PC-9 (cell line): ENCODE results near the gene PLXDC2. TPM values are rescaled to one million over a fixed set of nuclear protein-coding genes. Genes with fewer than 3 reads are reported as not detected.
A peak's percentile ranks its signal among the peaks of the same experiment; 100 is the strongest.
"Not testable (repeated sequence)": the region's sequence is repeated elsewhere in the genome, so short reads cannot be mapped to it uniquely, and the experiment has no call there.

Source experiments
- Bru-seq: library from RNA; stranded (reverse); fragments of 400-500 nt; gene quantifications from one replicate; lab custom pipeline; 2021; lab: Mats Ljungman, UMichigan
- BruChase-seq, 2 experiments: library from RNA; stranded (reverse); fragments of 400-500 nt; gene quantifications; one replicate each; lab custom pipeline; 2021; lab: Mats Ljungman, UMichigan
- BruUV-seq: library from RNA; stranded (reverse); fragments of 400-500 nt; replicated peaks from 2 replicates; lab custom pipeline; 2021; lab: Mats Ljungman, UMichigan
- CTCF ChIA-PET: fragments of 300-600 bp; sonication (Branson Sonifier 250); formaldehyde crosslinking; loops from one replicate; lab custom pipeline; 2022; ENCODE audit warnings: antibody characterized with exemption; lab: Charles Lee
- POLR2A ChIA-PET: fragments of 300-600 bp; sonication (Branson Sonifier 250); formaldehyde crosslinking; loops from one replicate; lab custom pipeline; 2022; ENCODE audit warnings: antibody characterized with exemption; ENCODE audit not compliant: unreplicated experiment; lab: Charles Lee
- DNase-seq, 2 experiments: peaks; one replicate each; pipeline versions ENCODE4 v3.0.0 to v3.0.0-alpha.2; 2015 to 2022; ENCODE audit warnings: mixed read lengths in 1 of 2
- H2AFZ ChIP-seq: fragments of 200-600 bp; sonication (generic); 2 replicates; pipeline ENCODE4 v1.8.1; 2017; ENCODE audit warnings: antibody characterized with exemption
- H3F3A ChIP-seq: fragments of 200-600 bp; sonication (generic); 2 replicates; pipeline ENCODE4 v1.8.1; 2017; ENCODE audit warnings: antibody characterized with exemption, mild to moderate bottlenecking, low read depth; ENCODE audit not compliant: insufficient read depth
- H3K27ac ChIP-seq: fragments of 200-600 bp; sonication (generic); 2 replicates; pipeline ENCODE4 v1.6.1; 2016; ENCODE audit warnings: mixed run types
- H3K27me3 ChIP-seq: fragments of 200-600 bp; sonication (generic); 2 replicates; pipeline ENCODE4 v1.6.1; 2016; ENCODE audit warnings: low read depth, mixed run types; ENCODE audit not compliant: insufficient read depth
- H3K36me3 ChIP-seq: fragments of 200-600 bp; sonication (generic); 2 replicates; pipeline ENCODE4 v1.6.1; 2016; ENCODE audit warnings: low read depth, mixed run types
- H3K4me1 ChIP-seq: fragments of 200-600 bp; sonication (generic); replicated peaks from 2 replicates; pipeline ENCODE4 v1.6.1; 2016; ENCODE audit warnings: mixed run types; ENCODE audit not compliant: insufficient read depth
- H3K4me2 ChIP-seq: fragments of 200-600 bp; sonication (generic); 2 replicates; pipeline ENCODE4 v1.6.1; 2017; ENCODE audit warnings: mixed run types
- H3K4me3 ChIP-seq: fragments of 200-600 bp; sonication (generic); 2 replicates; pipeline ENCODE4 v1.6.1; 2016; ENCODE audit warnings: mixed run types
- H3K79me2 ChIP-seq: fragments of 200-600 bp; sonication (generic); 2 replicates; pipeline ENCODE4 v1.6.1; 2017; ENCODE audit warnings: low read depth, mixed run types
- H3K9me2 ChIP-seq: fragments of 200-600 bp; sonication (generic); 2 replicates; pipeline ENCODE4 v1.8.1; 2017; ENCODE audit warnings: mild to moderate bottlenecking; ENCODE audit not compliant: insufficient read depth
- H3K9me3 ChIP-seq: fragments of 200-600 bp; sonication (generic); 2 replicates; pipeline ENCODE4 v1.8.1; 2016; ENCODE audit warnings: low read depth; ENCODE audit not compliant: insufficient read depth
- H4K20me1 ChIP-seq: fragments of 200-600 bp; sonication (generic); 2 replicates; pipeline ENCODE4 v1.8.1; 2017; ENCODE audit not compliant: insufficient read depth
- EZH2 ChIP-seq: fragments of 200-600 bp; sonication (generic); IDR thresholded peaks from 2 replicates; pipeline ENCODE4 v1.8.0; 2017; ENCODE audit warnings: antibody characterized with exemption, low read depth
- intact Hi-C: fragments of 100-400 bp; cut with micrococcal nuclease; formaldehyde crosslinking; loops from one replicate; pipeline ENCODE4 v1.10.0; 2022; ENCODE audit not compliant: unreplicated experiment
- long read RNA-seq: library from polyadenylated mRNA; stranded (forward); transcript quantifications from one replicate; pipeline ENCODE4 v2.0.0, GENCODE V29; 2022
- total RNA-seq: library from RNA; stranded (reverse); gene quantifications from 2 replicates; pipeline ENCODE4 v1.2.3, GENCODE V29; 2021
- TF ChIP-seq, protein P1 (sequence below): fragments of 200-600 bp; sonication (generic); conservative IDR thresholded peaks from 2 replicates; pipeline ENCODE4 v1.6.1; 2017; ENCODE audit warnings: mixed run types, antibody characterized with exemption, mild to moderate bottlenecking, moderate library complexity

Gene PLXDC2
- total RNA-seq (not detected in 2 replicates), Bru-seq, nascent RNA (not detected), BruChase-seq, experiment 1, labeled RNA remaining after a 2-hour chase (percentile 0 among the genes with signal in this experiment), BruChase-seq, experiment 2, labeled RNA remaining after a 6-hour chase (not detected)
- long read RNA-seq = 0 reads

DNA sequence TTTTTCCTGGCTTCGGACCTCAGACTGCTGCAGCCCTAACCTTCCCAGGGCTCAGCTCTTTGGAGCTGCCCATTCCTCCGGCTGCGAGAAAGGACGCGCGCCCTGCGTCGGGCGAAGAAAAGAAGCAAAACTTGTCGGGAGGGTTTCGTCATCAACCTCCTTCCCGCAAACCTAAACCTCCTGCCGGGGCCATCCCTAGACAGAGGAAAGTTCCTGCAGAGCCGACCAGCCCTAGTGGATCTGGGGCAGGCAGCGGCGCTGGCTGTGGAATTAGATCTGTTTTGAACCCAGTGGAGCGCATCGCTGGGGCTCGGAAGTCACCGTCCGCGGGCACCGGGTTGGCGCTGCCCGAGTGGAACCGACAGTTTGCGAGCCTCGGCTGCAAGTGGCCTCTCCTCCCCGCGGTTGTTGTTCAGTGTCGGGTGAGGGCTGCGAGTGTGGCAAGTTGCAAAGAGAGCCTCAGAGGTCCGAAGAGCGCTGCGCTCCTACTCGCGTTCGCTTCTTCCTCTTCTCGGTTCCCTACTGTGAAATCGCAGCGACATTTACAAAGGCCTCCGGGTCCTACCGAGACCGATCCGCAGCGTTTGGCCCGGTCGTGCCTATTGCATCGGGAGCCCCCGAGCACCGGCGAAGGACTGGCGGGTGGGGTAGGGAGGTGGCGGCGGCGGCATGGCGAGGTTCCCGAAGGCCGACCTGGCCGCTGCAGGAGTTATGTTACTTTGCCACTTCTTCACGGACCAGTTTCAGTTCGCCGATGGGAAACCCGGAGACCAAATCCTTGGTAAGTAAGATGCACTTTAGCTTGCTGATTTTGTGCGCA is at the start of gene PLXDC2:
PLXDC2 (plus strand) TSS at position 22 of the 820 bp plus-strand sequence.
- no peak for DNase-seq

DNA sequence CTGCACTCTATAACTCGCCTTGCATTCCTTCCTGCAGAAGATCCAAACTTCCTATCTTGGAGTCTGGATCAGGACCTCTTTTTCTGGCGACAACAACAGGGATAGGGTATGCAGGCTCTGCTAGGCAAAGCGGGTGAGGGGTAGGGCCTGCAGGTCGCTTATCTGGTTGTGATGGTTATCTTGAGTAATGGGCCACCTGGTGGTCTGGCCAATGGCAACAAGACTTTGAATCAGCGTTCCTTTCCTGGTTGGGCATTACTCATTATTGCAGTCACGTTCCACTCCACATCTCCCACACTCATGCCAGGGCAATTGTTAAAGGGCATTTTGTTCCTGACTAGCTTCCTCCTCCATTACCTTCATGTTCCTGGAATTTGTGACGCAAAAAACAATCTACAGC is 48.4 kb upstream of the PLXDC2 start:
- BruUV-seq = no TSS peak
- CTCF ChIA-PET = no interaction called here
- H4K20me1 ChIP-seq = no peaks in the 10 kb centered on the region
- no peaks in the 10 kb centered on the region for H3K4me1 ChIP-seq
- H3K9me2 ChIP-seq = no peaks in the 10 kb centered on the region
- no peak overlapping the region for H2AFZ ChIP-seq
- 0 out of 2 replicates have a peak, but pooled peaks cover 3% of the 10 kb centered on the region for H3K27me3 ChIP-seq
- H3K36me3 ChIP-seq = no peaks in the 10 kb centered on the region
- H3K27ac ChIP-seq = no peak overlapping the region
- no peak overlapping the region for H3K4me3 ChIP-seq
- no peaks in the 10 kb centered on the region for H3K9me3 ChIP-seq
- no peaks in the 10 kb centered on the region for H3K79me2 ChIP-seq
- H3F3A ChIP-seq = no peaks in the 10 kb centered on the region
- no peak overlapping the region for H3K4me2 ChIP-seq
- TF ChIP-seq, protein P1, sequence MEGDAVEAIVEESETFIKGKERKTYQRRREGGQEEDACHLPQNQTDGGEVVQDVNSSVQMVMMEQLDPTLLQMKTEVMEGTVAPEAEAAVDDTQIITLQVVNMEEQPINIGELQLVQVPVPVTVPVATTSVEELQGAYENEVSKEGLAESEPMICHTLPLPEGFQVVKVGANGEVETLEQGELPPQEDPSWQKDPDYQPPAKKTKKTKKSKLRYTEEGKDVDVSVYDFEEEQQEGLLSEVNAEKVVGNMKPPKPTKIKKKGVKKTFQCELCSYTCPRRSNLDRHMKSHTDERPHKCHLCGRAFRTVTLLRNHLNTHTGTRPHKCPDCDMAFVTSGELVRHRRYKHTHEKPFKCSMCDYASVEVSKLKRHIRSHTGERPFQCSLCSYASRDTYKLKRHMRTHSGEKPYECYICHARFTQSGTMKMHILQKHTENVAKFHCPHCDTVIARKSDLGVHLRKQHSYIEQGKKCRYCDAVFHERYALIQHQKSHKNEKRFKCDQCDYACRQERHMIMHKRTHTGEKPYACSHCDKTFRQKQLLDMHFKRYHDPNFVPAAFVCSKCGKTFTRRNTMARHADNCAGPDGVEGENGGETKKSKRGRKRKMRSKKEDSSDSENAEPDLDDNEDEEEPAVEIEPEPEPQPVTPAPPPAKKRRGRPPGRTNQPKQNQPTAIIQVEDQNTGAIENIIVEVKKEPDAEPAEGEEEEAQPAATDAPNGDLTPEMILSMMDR = no peak
- TF ChIP-seq EZH2 = no peak
- DNase-seq = no peak
- POLR2A ChIA-PET = no interaction called here
- intact Hi-C loops = no loop called here

More for the DNA sequence above, at the start of gene PLXDC2:
- TF ChIP-seq, protein P1 = no peak
- no peak for TF ChIP-seq EZH2
- H3K79me2 ChIP-seq = no peaks in the 10 kb centered on the region
- no peak within 1 kb of the TSS for H3K4me2 ChIP-seq
- no peaks in the 10 kb centered on the region for H3K9me2 ChIP-seq
- no peaks in the 10 kb centered on the region for H3K9me3 ChIP-seq
- no peak within 1 kb of the TSS for H2AFZ ChIP-seq
- BruUV-seq = no TSS peak
- H4K20me1 ChIP-seq = no peaks in the 10 kb centered on the region
- no peaks in the 10 kb centered on the region for H3K36me3 ChIP-seq
- POLR2A ChIA-PET = no interaction called here
- intact Hi-C loops = no loop called here
- no peaks in the 10 kb centered on the region for H3K4me1 ChIP-seq
- H3K27ac ChIP-seq = no peak within 1 kb of the TSS
- no peak within 1 kb of the TSS for H3K4me3 ChIP-seq
- no peaks in the 10 kb centered on the region for H3F3A ChIP-seq
- no peaks in the 10 kb centered on the region for H3K27me3 ChIP-seq
- CTCF ChIA-PET = interaction anchor here (0.5 kb wide), 1 partner anchor 695 kb away, joined by 3 read pairs; no protein-coding TSS in a partner anchor

DNA sequence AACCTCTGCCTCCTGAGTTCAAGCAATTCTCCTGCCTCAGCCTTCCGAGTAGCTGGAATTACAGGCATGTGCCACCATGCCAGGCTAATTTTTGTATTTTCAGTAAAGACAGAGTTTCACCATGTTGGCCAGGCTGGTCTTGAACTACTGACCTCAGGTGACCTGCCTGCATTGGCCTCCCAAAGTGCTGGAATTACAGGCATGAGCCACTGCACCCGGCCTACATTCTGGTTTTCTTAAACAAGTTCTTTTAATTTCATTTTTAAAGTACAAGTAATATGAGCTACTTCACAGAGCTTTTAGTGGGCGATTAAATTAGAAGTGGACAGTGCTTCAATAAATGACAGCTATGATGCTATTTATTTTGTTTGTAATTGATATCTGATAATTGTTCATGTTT is 46.4 kb upstream of the PLXDC2 start:
- H3K4me1 ChIP-seq, H3K9me3 ChIP-seq, H3F3A ChIP-seq, H4K20me1 ChIP-seq, H3K9me2 ChIP-seq, H2AFZ ChIP-seq, H3K79me2 ChIP-seq, DNase-seq, H3K27me3 ChIP-seq, H3K36me3 ChIP-seq, BruUV-seq, H3K27ac ChIP-seq, H3K4me2 ChIP-seq, POLR2A ChIA-PET, CTCF ChIA-PET, intact Hi-C loops, H3K4me3 ChIP-seq: not testable (repeated sequence)
